Measurements from ENCODE around the gene POLR2B.

The POLR2B gene

DNA sequence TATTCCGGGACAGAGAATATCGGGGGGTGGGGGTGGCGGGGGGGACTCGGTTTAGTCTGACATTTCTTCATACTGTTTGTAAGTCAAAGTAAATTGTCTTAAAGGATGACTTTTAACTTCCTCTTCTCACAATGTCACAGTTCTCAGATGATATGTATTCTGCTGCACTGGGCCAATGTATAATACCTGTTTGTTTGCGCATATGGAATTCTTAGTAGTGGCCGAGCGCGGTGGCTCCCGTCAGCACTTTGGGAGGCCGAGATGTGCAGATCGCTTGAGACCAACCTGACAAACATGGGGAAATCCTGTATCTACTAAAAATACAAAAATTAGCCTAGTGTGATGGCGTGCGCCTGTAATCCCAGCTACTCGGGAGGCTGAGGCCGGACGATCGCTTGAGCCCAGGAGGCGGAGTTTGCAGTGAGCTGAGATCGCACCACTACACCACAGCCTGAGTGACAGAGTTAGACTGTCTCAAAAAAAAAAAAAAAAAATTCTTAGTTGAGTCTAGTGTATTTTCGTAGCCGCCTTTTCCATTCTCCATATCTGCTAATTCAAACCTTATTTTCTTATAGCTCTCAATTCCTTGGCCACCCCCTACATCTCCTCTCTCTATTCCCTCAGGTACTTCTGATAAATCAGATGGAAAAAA is 851 bp downstream of the POLR2B start (continued):
- TF ChIP-seq ZNF560 (tag by site-specific recombination; IDR thresholded peaks at IDR 0.05; ENCODE audit: borderline replicate concordance), result no peak
- no peak for TF ChIP-seq ZNF140 (tag by site-specific recombination; IDR thresholded peaks at IDR 0.05)
- no peak for TF ChIP-seq ZNF792 (tag by site-specific recombination; IDR thresholded peaks at IDR 0.05)
- no peak for TF ChIP-seq PRDM1 (tag by site-specific recombination; IDR thresholded peaks at IDR 0.05)

DNA sequence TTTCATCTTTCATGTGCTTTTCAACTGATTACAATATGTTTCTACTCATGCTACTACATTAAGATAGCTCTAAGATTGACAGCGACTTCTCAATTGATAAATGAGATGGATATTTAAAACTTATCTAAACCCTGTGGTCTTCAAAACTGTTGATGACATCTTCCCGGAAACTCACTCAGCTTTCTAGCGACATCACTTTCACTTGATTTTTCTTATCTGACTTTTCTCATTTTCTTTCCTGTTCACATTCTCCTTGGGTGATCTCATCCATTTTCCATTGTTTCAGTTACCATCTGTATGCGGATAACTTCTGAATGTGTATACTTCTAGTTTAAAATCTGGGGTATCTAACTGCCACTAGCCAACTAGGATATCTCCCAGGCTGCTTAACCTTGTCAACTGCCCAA is 3.1 kb downstream of the POLR2B start:
- CTCF ChIA-PET, result no interaction called here
- POLR2A ChIA-PET, result no interaction called here
- peaks cover 8 to 15% of the 10 kb centered on the region in 2 experiments for H3K36me3 ChIP-seq (ENCODE audit: control insufficient read depth in 2 of 2, insufficient read depth in 1 of 2, low read length in 2 of 2)
- no peak overlapping the region for H3K27ac ChIP-seq (ENCODE audit: extremely low read depth, low read depth, low read length)
- no peak overlapping the region for H3K4me3 ChIP-seq (ENCODE audit: low read depth, low read length)
- no peaks in the 10 kb centered on the region; the same call in 1 of the 2 replicates for H3K4me1 ChIP-seq (ENCODE audit: control insufficient read depth, insufficient read depth, low read length)
- TF ChIP-seq, protein P1, sequence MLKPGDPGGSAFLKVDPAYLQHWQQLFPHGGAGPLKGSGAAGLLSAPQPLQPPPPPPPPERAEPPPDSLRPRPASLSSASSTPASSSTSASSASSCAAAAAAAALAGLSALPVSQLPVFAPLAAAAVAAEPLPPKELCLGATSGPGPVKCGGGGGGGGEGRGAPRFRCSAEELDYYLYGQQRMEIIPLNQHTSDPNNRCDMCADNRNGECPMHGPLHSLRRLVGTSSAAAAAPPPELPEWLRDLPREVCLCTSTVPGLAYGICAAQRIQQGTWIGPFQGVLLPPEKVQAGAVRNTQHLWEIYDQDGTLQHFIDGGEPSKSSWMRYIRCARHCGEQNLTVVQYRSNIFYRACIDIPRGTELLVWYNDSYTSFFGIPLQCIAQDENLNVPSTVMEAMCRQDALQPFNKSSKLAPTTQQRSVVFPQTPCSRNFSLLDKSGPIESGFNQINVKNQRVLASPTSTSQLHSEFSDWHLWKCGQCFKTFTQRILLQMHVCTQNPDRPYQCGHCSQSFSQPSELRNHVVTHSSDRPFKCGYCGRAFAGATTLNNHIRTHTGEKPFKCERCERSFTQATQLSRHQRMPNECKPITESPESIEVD (tag by site-specific recombination; IDR thresholded peaks at IDR 0.05), result peak; percentile 64
- TF ChIP-seq PRDM1 (tag by site-specific recombination; IDR thresholded peaks at IDR 0.05) (peak; percentile 91), ZBTB17 (tag by site-specific recombination; IDR thresholded peaks at IDR 0.05) (0 out of 2 replicates have a peak, but pooled peaks have one; percentile 29), ZNF629 (tag by site-specific recombination; IDR thresholded peaks at IDR 0.05) (peak; percentile 77), ZNF2 (tag by site-specific recombination; IDR thresholded peaks at IDR 0.05) (no peak), ZNF521 (tag by site-specific recombination; IDR thresholded peaks at IDR 0.05) (no peak), ZNF677 (tag by site-specific recombination; IDR thresholded peaks at IDR 0.05) (no peak), ATF2 (tag by site-specific recombination; IDR thresholded peaks at IDR 0.05; ENCODE audit: low read depth) (peak; percentile 52), ZNF664 (tag by site-specific recombination; IDR thresholded peaks at IDR 0.05) (peak; percentile 85; the same call in 1 of the 2 replicates), ZNF366 (tag by site-specific recombination; conservative IDR thresholded peaks at IDR 0.05) (0 out of 2 replicates have a peak, but pooled peaks have one; percentile 24), ZBTB7A (tag by site-specific recombination; IDR thresholded peaks at IDR 0.05; ENCODE audit: low read depth) (no peak), ZEB2 (tag by site-specific recombination; IDR thresholded peaks at IDR 0.05) (0 out of 2 replicates have a peak, but pooled peaks have one; percentile 41)
- no peaks in the 10 kb centered on the region for H3K9me3 ChIP-seq (ENCODE audit: control insufficient read depth, insufficient read depth, low read depth, low read length)

- CTCF ChIA-PET, result no interaction called here
- POLR2A ChIA-PET, result no interaction called here
- TF ChIP-seq ZNF426 (tag by site-specific recombination; IDR thresholded peaks at IDR 0.05), result no peak
- TF ChIP-seq ZNF530 (tag by site-specific recombination; IDR thresholded peaks at IDR 0.05; ENCODE audit: low read depth), result no peak
- TF ChIP-seq CTCF (tag by site-specific recombination; IDR thresholded peaks at IDR 0.05), result no peak
- TF ChIP-seq FEZF1 (tag by site-specific recombination; IDR thresholded peaks at IDR 0.05), result no peak
- no peak for TF ChIP-seq ZNF266 (tag by site-specific recombination; IDR thresholded peaks at IDR 0.05; ENCODE audit: low read depth)
- TF ChIP-seq, protein P2, sequence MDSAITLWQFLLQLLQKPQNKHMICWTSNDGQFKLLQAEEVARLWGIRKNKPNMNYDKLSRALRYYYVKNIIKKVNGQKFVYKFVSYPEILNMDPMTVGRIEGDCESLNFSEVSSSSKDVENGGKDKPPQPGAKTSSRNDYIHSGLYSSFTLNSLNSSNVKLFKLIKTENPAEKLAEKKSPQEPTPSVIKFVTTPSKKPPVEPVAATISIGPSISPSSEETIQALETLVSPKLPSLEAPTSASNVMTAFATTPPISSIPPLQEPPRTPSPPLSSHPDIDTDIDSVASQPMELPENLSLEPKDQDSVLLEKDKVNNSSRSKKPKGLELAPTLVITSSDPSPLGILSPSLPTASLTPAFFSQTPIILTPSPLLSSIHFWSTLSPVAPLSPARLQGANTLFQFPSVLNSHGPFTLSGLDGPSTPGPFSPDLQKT (IDR thresholded peaks at IDR 0.05; ENCODE audit: borderline replicate concordance, low read depth, low read length), result no peak
- TF ChIP-seq, protein P3, sequence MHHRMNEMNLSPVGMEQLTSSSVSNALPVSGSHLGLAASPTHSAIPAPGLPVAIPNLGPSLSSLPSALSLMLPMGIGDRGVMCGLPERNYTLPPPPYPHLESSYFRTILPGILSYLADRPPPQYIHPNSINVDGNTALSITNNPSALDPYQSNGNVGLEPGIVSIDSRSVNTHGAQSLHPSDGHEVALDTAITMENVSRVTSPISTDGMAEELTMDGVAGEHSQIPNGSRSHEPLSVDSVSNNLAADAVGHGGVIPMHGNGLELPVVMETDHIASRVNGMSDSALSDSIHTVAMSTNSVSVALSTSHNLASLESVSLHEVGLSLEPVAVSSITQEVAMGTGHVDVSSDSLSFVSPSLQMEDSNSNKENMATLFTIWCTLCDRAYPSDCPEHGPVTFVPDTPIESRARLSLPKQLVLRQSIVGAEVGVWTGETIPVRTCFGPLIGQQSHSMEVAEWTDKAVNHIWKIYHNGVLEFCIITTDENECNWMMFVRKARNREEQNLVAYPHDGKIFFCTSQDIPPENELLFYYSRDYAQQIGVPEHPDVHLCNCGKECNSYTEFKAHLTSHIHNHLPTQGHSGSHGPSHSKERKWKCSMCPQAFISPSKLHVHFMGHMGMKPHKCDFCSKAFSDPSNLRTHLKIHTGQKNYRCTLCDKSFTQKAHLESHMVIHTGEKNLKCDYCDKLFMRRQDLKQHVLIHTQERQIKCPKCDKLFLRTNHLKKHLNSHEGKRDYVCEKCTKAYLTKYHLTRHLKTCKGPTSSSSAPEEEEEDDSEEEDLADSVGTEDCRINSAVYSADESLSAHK (tag by site-specific recombination; IDR thresholded peaks at IDR 0.05), result no peak
- no peak for TF ChIP-seq ZSCAN23 (tag by site-specific recombination; IDR thresholded peaks at IDR 0.05)
- no peak for TF ChIP-seq ZNF274 (IDR thresholded peaks at IDR 0.05; ENCODE audit: low read length)
- no peak for TF ChIP-seq ZNF274 (tag by site-specific recombination; IDR thresholded peaks at IDR 0.05; ENCODE audit: borderline replicate concordance)
These were observed 7.5 kb downstream of the POLR2B start for GRCh38 chr4:56986192-56986591.

More at GRCh38 chr4:56986192-56986591, 7.5 kb downstream of the POLR2B start:
- Histone ChIP-seq H3K36me3 (ENCODE audit: control insufficient read depth in 2 of 2, insufficient read depth in 1 of 2, low read length in 2 of 2) (peaks cover 24 to 56% of the 10 kb centered on the region in 2 experiments), H3K4me1 (ENCODE audit: control insufficient read depth, insufficient read depth, low read length) (no peaks in the 10 kb centered on the region; the same call in 1 of the 2 replicates), H3K9me3 (ENCODE audit: control insufficient read depth, insufficient read depth, low read depth, low read length) (no peaks in the 10 kb centered on the region), H3K27ac (ENCODE audit: extremely low read depth, low read depth, low read length) (no peak overlapping the region), H3K4me3 (ENCODE audit: low read depth, low read length) (no peak overlapping the region)
